CD4-positive, alpha-beta memory T cell (primary cell): ENCODE data around the gene STAM. TPM values are rescaled to one million over a fixed set of nuclear protein-coding genes. Genes with fewer than 3 reads are reported as not detected.

ENCODE experiments used
- CTCF ChIA-PET: fragments of 350-600 bp; sonication (Branson Sonifier 250); formaldehyde crosslinking; loops from one replicate; lab custom pipeline; 2021; ENCODE audit warnings: inconsistent platforms; ENCODE audit not compliant: partially characterized antibody; lab: Charles Lee
- POLR2A ChIA-PET: fragments of 350-600 bp; sonication (Branson Sonifier 250); formaldehyde crosslinking; loops from one replicate; lab custom pipeline; 2021; ENCODE audit not compliant: partially characterized antibody; lab: Charles Lee
- DNase-seq, 5 donors: peaks; one replicate each; pipeline versions ENCODE4 v3.0.0 to v3.0.0-alpha.2; 2020 to 2022; ENCODE audit warnings: mixed read lengths in 1 of 5
- H3K27ac ChIP-seq: one replicate; pipeline ENCODE4 v1.7.0; 2013; ENCODE audit warnings: low read depth, low read length
- H3K27me3 ChIP-seq: 2 replicates; pipeline ENCODE4 v1.7.0; 2013; ENCODE audit warnings: mild to moderate bottlenecking, low read length, moderate library complexity; ENCODE audit not compliant: insufficient read depth
- H3K36me3 ChIP-seq: 2 replicates; pipeline ENCODE4 v1.7.0; 2013; ENCODE audit warnings: mild to moderate bottlenecking, low read length, moderate library complexity; ENCODE audit not compliant: insufficient read depth
- H3K4me1 ChIP-seq: 2 replicates; pipeline ENCODE4 v1.7.0; 2013; ENCODE audit warnings: mild to moderate bottlenecking, low read length, moderate library complexity; ENCODE audit not compliant: insufficient read depth
- H3K4me3 ChIP-seq, 2 donors: one replicate each; pipeline ENCODE4 v1.7.0; 2013; ENCODE audit warnings: low read length in 2 of 2, mild to moderate bottlenecking in 1 of 2
- H3K9me3 ChIP-seq, 2 donors: one replicate each; pipeline ENCODE4 v1.7.0; 2013; ENCODE audit warnings: low read length in 2 of 2, control low read depth in 1 of 2; ENCODE audit not compliant: control insufficient read depth in 1 of 2
- H3K27ac Mint-ChIP-seq, 7 donors: one replicate each; pipeline ENCODE4 v1.8.0; 2020 to 2021; ENCODE audit warnings: mixed read lengths in 7 of 7, mild to moderate bottlenecking in 6 of 7, inconsistent platforms in 3 of 7, moderate library complexity in 3 of 7
- H3K27me3 Mint-ChIP-seq, 2 donors: one replicate each; pipeline ENCODE4 v1.8.0; 2020 to 2021; ENCODE audit warnings: mixed read lengths in 2 of 2
- H3K36me3 Mint-ChIP-seq, 2 donors: one replicate each; pipeline ENCODE4 v1.8.0; 2020 to 2021; ENCODE audit warnings: mixed read lengths in 2 of 2, inconsistent platforms in 1 of 2, mild to moderate bottlenecking in 1 of 2
- H3K4me1 Mint-ChIP-seq, 4 donors: one replicate each; pipeline ENCODE4 v1.8.0; 2020 to 2021; ENCODE audit warnings: mixed read lengths in 4 of 4, mild to moderate bottlenecking in 1 of 4
- H3K4me3 Mint-ChIP-seq, 8 donors: one replicate each; pipeline ENCODE4 v1.8.0; 2020 to 2021; ENCODE audit warnings: mixed read lengths in 8 of 8, mild to moderate bottlenecking in 7 of 8, moderate library complexity in 6 of 8, inconsistent platforms in 3 of 8
- H3K9me3 Mint-ChIP-seq, 8 donors: one replicate each; pipeline ENCODE4 v1.8.0; 2020 to 2021; ENCODE audit warnings: mixed read lengths in 8 of 8, mild to moderate bottlenecking in 5 of 8, inconsistent platforms in 3 of 8, moderate library complexity in 1 of 8
- intact Hi-C: fragments of 100-400 bp; cut with micrococcal nuclease; formaldehyde crosslinking; loops from one replicate; pipeline ENCODE4 v1.15.1; 2023
- polyA plus RNA-seq, 2 donors: library from polyadenylated mRNA; unstranded; fragments of 300-500 nt; fragmentation: Illumina TruSeq; gene quantifications; one replicate each; pipeline ENCODE4 v1.2.3, GENCODE V29; 2021
- total RNA-seq, 2 experiments: library from RNA; stranded (reverse); gene quantifications; one replicate each; pipeline ENCODE4 v1.2.3, GENCODE V29; 2021

Gene STAM
- total and polyA plus RNA-seq, 4 experiments from 2014 or later = 11.3 to 34.0 (median 22.7) TPM

DNA sequence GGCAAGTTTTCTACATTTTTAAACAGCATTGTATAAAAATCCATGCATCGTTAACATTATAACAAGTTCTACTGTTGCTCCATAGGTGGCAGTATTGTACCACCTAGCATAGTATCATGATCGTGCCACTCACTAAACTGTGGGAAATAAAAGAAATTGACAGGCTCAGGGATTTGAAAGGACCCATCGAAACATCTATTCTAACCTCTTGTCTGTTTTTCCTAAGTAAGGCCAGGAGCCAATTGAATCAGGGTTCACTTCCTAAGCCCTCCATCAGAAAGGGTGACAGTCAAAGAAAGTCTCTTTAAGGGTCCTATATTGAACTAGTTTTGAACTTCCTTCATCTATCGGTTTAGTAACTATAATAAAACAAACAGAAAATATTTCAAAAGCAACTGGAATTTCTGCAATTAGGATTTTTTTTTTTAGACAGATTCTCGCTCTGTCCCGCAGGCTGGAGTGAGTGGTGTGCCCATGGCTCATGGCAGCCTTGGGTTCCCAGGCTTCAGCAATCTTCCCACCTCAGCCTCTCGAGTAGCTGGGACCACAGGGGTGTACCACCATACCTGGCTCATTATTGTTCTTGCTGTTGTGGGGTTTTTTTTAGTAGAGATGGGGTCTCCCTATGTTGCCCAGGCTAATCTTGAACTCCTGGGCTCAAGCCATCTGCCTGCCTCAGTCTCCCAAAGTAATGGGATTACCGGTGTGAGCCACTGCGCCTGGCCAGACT is 36.2 kb upstream of the STAM start:
- Mint-ChIP-seq H3K4me1 (peaks cover 0 to 5% (median 2%) of the 10 kb centered on the region in 4 donors), H3K4me3 (no peak overlapping the region), H3K27me3 (peaks cover 1 to 3% of the 10 kb centered on the region in 2 donors), H3K27ac (no peak overlapping the region), H3K36me3 (no peaks in the 10 kb centered on the region), H3K9me3 (no peaks in the 10 kb centered on the region)
- Histone ChIP-seq H3K4me3 (no peak overlapping the region), H3K36me3 (no peaks in the 10 kb centered on the region), H3K4me1 (no peaks in the 10 kb centered on the region), H3K27me3 (no peaks in the 10 kb centered on the region), H3K27ac (no peak overlapping the region), H3K9me3 (no peaks in the 10 kb centered on the region)
- peak in 4 of 5 donors; percentile 53 to 62 (median 58) for DNase-seq
- intact Hi-C loops = loop anchor here (1.0 to 5.0 kb wide), 3 partner anchors 136 to 605 kb away; no protein-coding TSS in a partner anchor
- ChIA-PET CTCF (interaction anchor here (1.0 to 10.5 kb wide), 13 partner anchors 12 to 497 kb away, joined by 3 to 114 read pairs (median 3); no protein-coding TSS in a partner anchor), POLR2A (no interaction called here)

DNA sequence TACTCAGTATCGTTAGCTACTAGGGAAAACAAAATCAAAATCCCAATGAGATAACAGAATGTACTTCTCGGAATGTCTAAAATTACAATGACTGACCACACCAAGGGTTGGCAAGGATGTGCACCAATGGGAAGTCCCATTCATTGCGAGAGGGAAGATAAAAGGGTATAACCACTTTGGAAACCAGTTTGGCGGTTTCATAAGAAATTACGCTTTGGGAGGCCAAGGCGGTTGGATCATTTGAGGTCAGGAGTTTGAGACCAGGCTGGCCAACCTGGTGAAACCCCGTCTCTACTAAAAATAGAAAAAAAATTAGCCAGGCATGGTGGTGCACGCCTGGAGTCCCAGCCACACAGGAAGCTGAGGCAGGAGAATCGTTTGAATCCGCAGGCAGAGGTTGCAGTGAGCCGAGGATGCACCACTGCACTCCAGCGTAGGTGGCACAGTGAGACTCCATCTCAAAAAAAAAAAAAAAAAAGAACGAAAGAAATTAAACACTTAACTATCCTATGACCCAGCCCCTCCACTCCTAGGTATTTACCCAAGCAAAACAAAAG is 34.4 kb upstream of the STAM start:
- intact Hi-C loops = loop anchor here (5.0 kb wide), 2 partner anchors 202 to 603 kb away; no protein-coding TSS in a partner anchor
- Histone ChIP-seq H3K27me3 (no peaks in the 10 kb centered on the region), H3K9me3 (no peaks in the 10 kb centered on the region), H3K4me1 (no peaks in the 10 kb centered on the region), H3K4me3 (no peak overlapping the region), H3K36me3 (no peaks in the 10 kb centered on the region), H3K27ac (no peak overlapping the region)
- no peak overlapping the region for H3K4me3 Mint-ChIP-seq
- no peaks in the 10 kb centered on the region for H3K36me3 Mint-ChIP-seq
- H3K4me1 Mint-ChIP-seq = peaks cover 0 to 6% (median 4%) of the 10 kb centered on the region in 4 donors
- DNase-seq = peak in 1 of 5 donors; percentile 9
- H3K9me3 Mint-ChIP-seq = no peaks in the 10 kb centered on the region
- POLR2A ChIA-PET = no interaction called here
- H3K27me3 Mint-ChIP-seq = peaks cover 1 to 3% of the 10 kb centered on the region in 2 donors
- no peak overlapping the region for H3K27ac Mint-ChIP-seq
- CTCF ChIA-PET = interaction anchor here (1.5 to 10.5 kb wide), 4 partner anchors 19 to 495 kb away, joined by 3 to 114 read pairs (median 22); no protein-coding TSS in a partner anchor

DNA sequence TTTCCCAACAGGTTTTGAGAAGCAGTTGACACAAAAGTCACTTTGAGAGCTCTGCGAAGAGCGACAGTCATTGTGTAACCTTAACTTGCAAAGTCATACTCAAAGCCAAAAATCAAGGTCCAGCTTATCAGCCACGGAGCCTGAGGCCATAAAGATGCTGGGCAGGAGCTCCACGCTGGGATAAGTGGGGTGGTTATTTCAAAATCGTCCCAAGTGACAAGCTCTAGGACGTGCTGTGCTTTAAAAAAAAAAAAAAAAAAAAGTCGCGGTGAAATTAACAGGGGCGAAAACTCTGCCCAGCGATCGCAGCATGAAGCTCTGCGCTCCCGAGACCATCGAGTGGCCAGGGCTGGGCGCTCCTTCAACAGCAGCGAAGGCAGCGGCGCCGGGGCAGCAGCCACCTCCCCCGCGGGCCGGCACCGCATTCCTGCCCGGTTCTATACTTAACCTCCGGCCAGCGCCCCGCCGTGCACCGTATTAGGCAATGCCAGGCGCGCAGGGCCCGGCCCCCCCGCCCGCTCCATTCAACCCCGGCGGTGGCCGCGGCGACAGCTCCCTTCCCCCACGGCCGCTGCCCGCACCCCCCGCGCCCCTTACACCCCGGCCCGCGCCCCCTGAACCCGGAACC is 27.4 kb upstream of the STAM start:
- Mint-ChIP-seq H3K4me3 (peak overlapping the region; percentile 41 to 73 (median 69)), H3K4me1 (peaks cover 5 to 11% (median 6%) of the 10 kb centered on the region in 4 donors), H3K27me3 (peaks cover 4 to 8% of the 10 kb centered on the region in 2 donors), H3K27ac (no peak overlapping the region), H3K9me3 (no peaks in the 10 kb centered on the region), H3K36me3 (peaks cover 0 to 2% of the 10 kb centered on the region in 2 donors)
- CTCF ChIA-PET = interaction anchor here (0.7 to 1.4 kb wide), 4 partner anchors 11 to 926 kb away, joined by 3 to 5 read pairs (median 5); partner anchors contain the start of gene STAM
- Histone ChIP-seq H3K4me1 (peaks cover 8% of the 10 kb centered on the region), H3K27me3 (no peaks in the 10 kb centered on the region), H3K4me3 (peak overlapping the region in 1 of 2 donors; percentile 71), H3K36me3 (no peaks in the 10 kb centered on the region), H3K27ac (no peak overlapping the region), H3K9me3 (no peaks in the 10 kb centered on the region)
- intact Hi-C loops = loop anchor here (2.0 kb wide), 1 partner anchor 26 kb away; no protein-coding TSS in a partner anchor
- DNase-seq = peak in 1 of 5 donors; percentile 11
- POLR2A ChIA-PET = interaction anchor here (0.5 to 3.1 kb wide), 2 partner anchors 27 to 41 kb away, joined by 3 to 17 read pairs; partner anchors contain the start of gene STAM

DNA sequence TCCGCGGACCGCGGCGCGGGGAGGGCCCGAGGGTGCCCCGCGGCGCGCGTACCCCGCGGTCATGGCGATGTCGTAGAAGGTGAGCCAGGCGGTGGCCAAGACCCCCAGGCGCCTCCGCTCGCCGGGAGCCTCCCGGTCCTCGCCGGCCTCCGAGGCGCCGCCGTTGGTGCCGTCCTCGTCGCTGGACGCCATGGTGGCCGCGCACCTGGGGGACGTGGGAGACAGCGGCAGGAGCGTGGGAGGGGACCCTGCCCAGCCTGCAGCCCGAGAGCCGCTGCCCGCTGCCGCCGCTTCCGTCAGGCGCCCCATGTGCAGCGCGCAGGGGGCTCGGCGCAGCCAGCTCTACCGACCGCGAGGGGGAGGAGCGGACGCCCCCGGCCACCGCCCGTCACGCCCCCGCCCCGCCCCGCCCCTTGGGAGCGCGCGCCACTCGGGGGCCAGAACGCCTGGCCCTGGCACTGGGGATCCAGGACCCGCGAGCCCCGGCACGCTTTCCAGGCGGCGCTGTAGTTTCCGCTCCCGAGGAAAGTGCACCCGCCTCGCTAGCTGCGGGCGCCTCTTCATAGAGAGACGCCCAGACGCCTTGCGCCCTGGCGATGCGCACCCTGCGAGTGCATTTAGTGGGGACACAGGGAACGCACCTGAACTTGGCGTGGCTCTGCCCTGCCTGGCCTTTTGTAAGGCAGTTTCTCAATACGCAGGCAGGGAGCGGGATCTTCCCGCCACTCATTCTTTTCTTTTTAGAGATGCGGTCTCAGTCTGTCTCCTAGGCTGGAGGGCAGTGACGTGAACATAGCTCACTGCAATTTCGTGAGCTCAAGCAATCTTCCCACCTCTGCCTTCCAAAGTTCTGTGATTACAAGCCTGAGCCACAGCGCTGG is 26.7 kb upstream of the STAM start, which contains the start of gene HACD1:
Gene HACD1 (minus strand): TSS at position 344 of the 881 bp plus-strand sequence. CDS start 35 bp downstream, at position 309.
- peak; percentile 20 to 54 (median 42) for DNase-seq
- Mint-ChIP-seq H3K36me3 (peaks cover 0 to 2% of the 10 kb centered on the region in 2 donors), H3K27me3 (peaks cover 8 to 9% of the 10 kb centered on the region in 2 donors), H3K27ac (peak within 1 kb of the TSS in 3 of 7 donors; percentile 22 to 86 (median 59)), H3K4me3 (peak within 1 kb of the TSS; percentile 89 to 92 (median 89)), H3K9me3 (no peaks in the 10 kb centered on the region), H3K4me1 (peaks cover 5 to 11% (median 6%) of the 10 kb centered on the region in 4 donors)
- H3K4me3 ChIP-seq = peak within 1 kb of the TSS; percentile 47 to 71
- H3K4me1 ChIP-seq = peaks cover 8% of the 10 kb centered on the region
- no peaks in the 10 kb centered on the region for H3K27me3 ChIP-seq
- no peaks in the 10 kb centered on the region for H3K36me3 ChIP-seq
- intact Hi-C loops = loop anchor here (2.0 kb wide), 1 partner anchor 26 kb away; no protein-coding TSS in a partner anchor
- ChIA-PET CTCF (interaction anchor here (0.8 to 1.4 kb wide), 5 partner anchors 11 to 56 kb away, joined by 3 to 5 read pairs (median 4); partner anchors contain the start of gene STAM), POLR2A (interaction anchor here (0.5 to 3.1 kb wide), 3 partner anchors 27 to 54 kb away, joined by 3 to 17 read pairs (median 3); partner anchors contain the start of gene STAM)
- no peaks in the 10 kb centered on the region for H3K9me3 ChIP-seq
- H3K27ac ChIP-seq = peak within 1 kb of the TSS; percentile 26

- intact Hi-C loops = no loop called here
- Mint-ChIP-seq H3K4me3 (no peak overlapping the region), H3K36me3 (peaks cover 0 to 2% of the 10 kb centered on the region in 2 donors), H3K9me3 (no peaks in the 10 kb centered on the region), H3K4me1 (peaks cover 3 to 11% (median 5%) of the 10 kb centered on the region in 4 donors), H3K27me3 (peaks cover 11 to 15% of the 10 kb centered on the region in 2 donors), H3K27ac (no peak overlapping the region)
- Histone ChIP-seq H3K36me3 (no peaks in the 10 kb centered on the region), H3K27ac (no peak overlapping the region), H3K27me3 (no peaks in the 10 kb centered on the region), H3K4me3 (no peak overlapping the region), H3K9me3 (no peaks in the 10 kb centered on the region), H3K4me1 (peaks cover 8% of the 10 kb centered on the region)
- ChIA-PET POLR2A (interaction anchor here (0.7 kb wide), 1 partner anchor 22 kb away, joined by 3 read pairs; the partner anchor contains the start of gene STAM), CTCF (interaction anchor here (0.7 to 1.1 kb wide), 2 partner anchors 14 to 26 kb away, joined by 3 read pairs; no protein-coding TSS in a partner anchor)
- DNase-seq = no peak
Measured at GRCh38 chr10:17622061-17622460, 21.9 kb upstream of the STAM start.

- Mint-ChIP-seq H3K27me3 (peaks cover 3 to 11% of the 10 kb centered on the region in 2 donors), H3K4me3 (no peak overlapping the region), H3K36me3 (no peaks in the 10 kb centered on the region), H3K4me1 (no peaks in the 10 kb centered on the region), H3K9me3 (no peaks in the 10 kb centered on the region), H3K27ac (no peak overlapping the region)
- no peak for DNase-seq
- POLR2A ChIA-PET = no interaction called here
- H3K36me3 ChIP-seq = no peaks in the 10 kb centered on the region
- CTCF ChIA-PET = no interaction called here
- no peak overlapping the region for H3K27ac ChIP-seq
- no peak overlapping the region for H3K4me3 ChIP-seq
- no peaks in the 10 kb centered on the region for H3K27me3 ChIP-seq
- no peaks in the 10 kb centered on the region for H3K9me3 ChIP-seq
- intact Hi-C loops = no loop called here
- H3K4me1 ChIP-seq = no peaks in the 10 kb centered on the region
Measured at GRCh38 chr10:17624996-17625395, 19.0 kb upstream of the STAM start.
